Measurements from ENCODE around the gene SIRT3.
A peak's percentile ranks its signal among the peaks of the same experiment; 100 is the strongest.

Gene SIRT3

GRCh38 chr11:235997-236773, at the start of gene SIRT3:
Gene SIRT3 (minus strand): TSS chr11:236342. CDS start chr11:236328, 14 bp downstream.
- peak; percentile 84 for DNase-seq (ENCODE audit: low spot score)

- no peak for DNase-seq (ENCODE audit: low spot score)
These were observed 49.7 kb upstream of the SIRT3 start for GRCh38 chr11:285894-286220.

- no peak for DNase-seq (ENCODE audit: low spot score)
These were observed 49.1 kb upstream of the SIRT3 start for GRCh38 chr11:285021-285893.

- no peak for DNase-seq (ENCODE audit: low spot score)
These were observed 48.2 kb upstream of the SIRT3 start for GRCh38 chr11:284105-285020.

GRCh38 chr11:283405-284104, 47.4 kb upstream of the SIRT3 start:
- no peak for DNase-seq (ENCODE audit: low spot score)

- DNase-seq (ENCODE audit: low spot score): no peak
These were observed 46.7 kb upstream of the SIRT3 start for GRCh38 chr11:282630-283360.

GRCh38 chr11:282171-282570, 46.0 kb upstream of the SIRT3 start:
- DNase-seq (ENCODE audit: low spot score): no peak

- DNase-seq (ENCODE audit: low spot score): no peak
These were observed 45.5 kb upstream of the SIRT3 start for GRCh38 chr11:281486-282161.

- DNase-seq (ENCODE audit: low spot score): no peak
These were observed 44.8 kb upstream of the SIRT3 start for GRCh38 chr11:280706-281485.

GRCh38 chr11:279966-280705, 44.0 kb upstream of the SIRT3 start:
- DNase-seq (ENCODE audit: low spot score): no peak

GRCh38 chr11:279040-279965, 43.2 kb upstream of the SIRT3 start:
- no peak for DNase-seq (ENCODE audit: low spot score)

- no peak for DNase-seq (ENCODE audit: low spot score)
These were observed 42.1 kb upstream of the SIRT3 start, which contains the start of gene NLRP6 for GRCh38 chr11:278001-278951. Gene NLRP6 (plus strand): TSS chr11:278407. CDS start chr11:278570, 163 bp downstream.

- DNase-seq (ENCODE audit: low spot score): no peak
These were observed 40.1 kb upstream of the SIRT3 start for GRCh38 chr11:276219-276618.

- DNase-seq (ENCODE audit: low spot score): no peak
These were observed 36.7 kb upstream of the SIRT3 start for GRCh38 chr11:272931-273198.

GRCh38 chr11:272195-272930, 36.2 kb upstream of the SIRT3 start:
- no peak for DNase-seq (ENCODE audit: low spot score)

GRCh38 chr11:271319-271715, 35.2 kb upstream of the SIRT3 start:
- DNase-seq (ENCODE audit: low spot score): no peak
